HG03108 (cell line): ENCODE results near the gene TBC1D7.
"Not testable (repeated sequence)": the region's sequence is repeated elsewhere in the genome, so short reads cannot be mapped to it uniquely, and the experiment has no call there.

ENCODE experiments used
- ATAC-seq: cut with Tn5 transposase; IDR thresholded peaks from one replicate; pipeline ENCODE4 v1.9.1; 2021; ENCODE audit warnings: moderate library complexity; ENCODE audit not compliant: unreplicated experiment

TBC1D7 gene

GRCh38 chr6:13326031-13326586, 2.2 kb downstream of the TBC1D7 start:
- not testable (repeated sequence) for ATAC-seq

GRCh38 chr6:13319891-13320564, 8.3 kb downstream of the TBC1D7 start:
- no peak for ATAC-seq

- ATAC-seq, result no peak
Observed at GRCh38 chr6:13318821-13319220, 9.5 kb downstream of the TBC1D7 start.

GRCh38 chr6:13315896-13316295, 12.4 kb downstream of the TBC1D7 start:
- no peak for ATAC-seq

GRCh38 chr6:13314806-13315205, 13.5 kb downstream of the TBC1D7 start:
- no peak for ATAC-seq

- ATAC-seq, result no peak
Observed at GRCh38 chr6:13311155-13311554, 17.2 kb downstream of the TBC1D7 start.

- no peak for ATAC-seq
Observed at GRCh38 chr6:13308332-13308731, 20.0 kb downstream of the TBC1D7 start.

- ATAC-seq, result no peak
Observed at GRCh38 chr6:13307508-13307995, 20.8 kb downstream of the TBC1D7 start.

- ATAC-seq, result no peak
Observed at GRCh38 chr6:13305791-13306190, 22.5 kb downstream of the TBC1D7 start.

- no peak for ATAC-seq
Observed at GRCh38 chr6:13305288-13305687, 23.0 kb downstream of the TBC1D7 start.

GRCh38 chr6:13304580-13305260, 23.6 kb downstream of the TBC1D7 start:
- ATAC-seq, result peak; percentile 37

- ATAC-seq, result no peak
Observed at GRCh38 chr6:13304101-13304500, 24.2 kb downstream of the TBC1D7 start.

- peak; percentile 41 for ATAC-seq
Observed at GRCh38 chr6:13303668-13304017, 24.7 kb downstream of the TBC1D7 start.

- ATAC-seq, result peak; percentile 70
Observed at GRCh38 chr6:13302751-13303667, 25.3 kb downstream of the TBC1D7 start.

GRCh38 chr6:13302291-13302690, 26.0 kb downstream of the TBC1D7 start:
- ATAC-seq, result no peak

- no peak for ATAC-seq
Observed at GRCh38 chr6:13300643-13301590, 27.4 kb downstream of the TBC1D7 start.

- ATAC-seq, result no peak
Observed at GRCh38 chr6:13299918-13300317, 28.4 kb downstream of the TBC1D7 start.

GRCh38 chr6:13299403-13299821, 28.9 kb downstream of the TBC1D7 start:
- ATAC-seq, result no peak

GRCh38 chr6:13298446-13298845, 29.9 kb downstream of the TBC1D7 start:
- no peak for ATAC-seq

GRCh38 chr6:13297391-13297790, 30.9 kb downstream of the TBC1D7 start:
- ATAC-seq, result no peak
